CD14-positive monocyte (primary cell): ENCODE data around the gene SPRED2. TPM values are rescaled to one million over a fixed set of nuclear protein-coding genes. Genes with fewer than 3 reads are reported as not detected.

ENCODE experiments used
- DNase-seq, 3 donors: peaks; one replicate each; pipeline ENCODE4 v3.0.0-alpha.2; 2011 to 2022
- H2AFZ ChIP-seq: 2 replicates; pipeline ENCODE4 v1.6.0; 2012; ENCODE audit warnings: mild to moderate bottlenecking, low read depth, low read length, inconsistent platforms; ENCODE audit not compliant: insufficient read depth, poor library complexity, severe bottlenecking
- H3K27ac ChIP-seq, 2 donors: 1 replicate in 1 of 2; 2 replicates in 1 of 2; pipeline ENCODE4 v1.5.1; 2012 to 2013; ENCODE audit warnings: low read length in 2 of 2, control low read depth in 1 of 2, inconsistent platforms in 1 of 2, low read depth in 1 of 2, mild to moderate bottlenecking in 1 of 2
- H3K27me3 ChIP-seq, 2 donors: one replicate each; pipeline versions ENCODE4 v1.6.0 to v1.6.1; 2011 to 2013; ENCODE audit warnings: low read length in 2 of 2; ENCODE audit not compliant: control insufficient read depth in 2 of 2, insufficient read depth in 2 of 2
- H3K36me3 ChIP-seq, 2 donors: replicated peaks in 1 of 2; 1 replicate in 1 of 2; 2 replicates in 1 of 2; pipeline versions ENCODE4 v1.5.1 to v1.6.1; 2012 to 2013; ENCODE audit warnings: low read length in 2 of 2, control low read depth in 1 of 2, inconsistent platforms in 1 of 2, mild to moderate bottlenecking in 1 of 2; ENCODE audit not compliant: insufficient read depth in 2 of 2, control insufficient read depth in 1 of 2
- H3K4me1 ChIP-seq, 2 donors: 1 replicate in 1 of 2; 2 replicates in 1 of 2; pipeline versions ENCODE4 v1.5.1 to v1.6.1; 2012 to 2013; ENCODE audit warnings: low read length in 2 of 2, control low read depth in 1 of 2, inconsistent platforms in 1 of 2, mild to moderate bottlenecking in 1 of 2, moderate library complexity in 1 of 2; ENCODE audit not compliant: insufficient read depth in 2 of 2, control insufficient read depth in 1 of 2
- H3K4me2 ChIP-seq: replicated peaks from 2 replicates; pipeline ENCODE3; 2012; ENCODE audit warnings: low read length, moderate library complexity, mild to moderate bottlenecking; ENCODE audit not compliant: poor library complexity, severe bottlenecking; ENCODE audit errors: extremely low read depth
- H3K4me3 ChIP-seq, 3 experiments: fragments of 200-600 bp in 1 of 3; sonication (generic) in 1 of 3; replicated peaks in 1 of 3; 1 replicate in 2 of 3; 2 replicates in 1 of 3; pipeline ENCODE4 v1.5.1; 2011 to 2013; ENCODE audit warnings: low read length in 3 of 3, mild to moderate bottlenecking in 3 of 3, control low read depth in 2 of 3, low read depth in 2 of 3, inconsistent platforms in 1 of 3, moderate library complexity in 1 of 3
- H3K79me2 ChIP-seq: 2 replicates; pipeline ENCODE4 v1.6.0; 2012; ENCODE audit warnings: mild to moderate bottlenecking, control low read depth, inconsistent platforms, low read length, moderate library complexity; ENCODE audit not compliant: insufficient read depth
- H3K9ac ChIP-seq: 2 replicates; pipeline ENCODE4 v1.6.0; 2017; ENCODE audit warnings: low read length, mild to moderate bottlenecking; ENCODE audit not compliant: insufficient read depth, poor library complexity, severe bottlenecking
- H3K9me3 ChIP-seq, 2 donors: replicated peaks in 1 of 2; 1 replicate in 1 of 2; 2 replicates in 1 of 2; pipeline versions ENCODE4 v1.5.1 to v1.6.1; 2012 to 2013; ENCODE audit warnings: low read length in 2 of 2, control low read depth in 1 of 2; ENCODE audit not compliant: control insufficient read depth in 1 of 2, insufficient read depth in 1 of 2
- H4K20me1 ChIP-seq: 2 replicates; pipeline ENCODE4 v1.6.0; 2012; ENCODE audit warnings: mild to moderate bottlenecking, low read length, control low read depth, moderate library complexity; ENCODE audit not compliant: insufficient read depth
- H3K27ac Mint-ChIP-seq, 7 donors: one replicate each; pipeline ENCODE4 v1.8.0; 2020; ENCODE audit warnings: mild to moderate bottlenecking in 7 of 7, mixed read lengths in 7 of 7, moderate library complexity in 6 of 7, inconsistent platforms in 2 of 7
- H3K27me3 Mint-ChIP-seq, 3 donors: one replicate each; pipeline ENCODE4 v1.8.0; 2021 to 2022; ENCODE audit warnings: low read depth in 3 of 3, mild to moderate bottlenecking in 3 of 3, mixed read lengths in 3 of 3, moderate library complexity in 3 of 3, inconsistent platforms in 1 of 3
- H3K36me3 Mint-ChIP-seq, 2 donors: one replicate each; pipeline ENCODE4 v1.8.0; 2020; ENCODE audit warnings: mixed read lengths in 2 of 2, inconsistent platforms in 1 of 2, mild to moderate bottlenecking in 1 of 2
- H3K4me1 Mint-ChIP-seq: one replicate; pipeline ENCODE4 v1.8.0; 2020; ENCODE audit warnings: mild to moderate bottlenecking, mixed read lengths
- H3K4me3 Mint-ChIP-seq, 2 donors: one replicate each; pipeline ENCODE4 v1.8.0; 2020; ENCODE audit warnings: mild to moderate bottlenecking in 2 of 2, mixed read lengths in 2 of 2, moderate library complexity in 1 of 2
- H3K9me3 Mint-ChIP-seq, 7 donors: one replicate each; pipeline ENCODE4 v1.8.0; 2020 to 2022; ENCODE audit warnings: mixed read lengths in 7 of 7, mild to moderate bottlenecking in 6 of 7, moderate library complexity in 6 of 7, inconsistent platforms in 2 of 7
- WGBS: methylation state at CpG from one replicate; pipeline ENCODE4 v1.1.5; 2013; ENCODE audit warnings: missing lambda C conversion rate; ENCODE audit not compliant: insufficient coverage; 5-methylcytosine and 5-hydroxymethylcytosine counted together
- intact Hi-C, 2 donors: fragments of 100-400 bp; cut with micrococcal nuclease; formaldehyde crosslinking; loops; one replicate each; pipeline versions ENCODE4 v1.15.0 to v1.15.1; 2023
- polyA plus RNA-seq, 3 donors: library from polyadenylated mRNA; depleted of rRNA in 1 of 3; unstranded in 2 of 3; stranded (reverse) in 1 of 3; fragments of 300-500 nt in 2 of 3; fragments of >200 nt in 1 of 3; fragmentation: Illumina TruSeq in 2 of 3; gene quantifications; 1 replicate in 2 of 3; 2 replicates in 1 of 3; pipeline ENCODE4 v1.2.3, GENCODE V29; 2012 to 2021
- TF ChIP-seq, protein P1 (sequence below): fragments of 200-600 bp; IDR thresholded peaks from one replicate; pipeline ENCODE4 v1.8.0; 2022; ENCODE audit warnings: antibody characterized with exemption, mild to moderate bottlenecking

The SPRED2 gene
- polyA plus RNA-seq, 3 donors, result 0.20 to 2.0 (median 0.33) TPM

DNA sequence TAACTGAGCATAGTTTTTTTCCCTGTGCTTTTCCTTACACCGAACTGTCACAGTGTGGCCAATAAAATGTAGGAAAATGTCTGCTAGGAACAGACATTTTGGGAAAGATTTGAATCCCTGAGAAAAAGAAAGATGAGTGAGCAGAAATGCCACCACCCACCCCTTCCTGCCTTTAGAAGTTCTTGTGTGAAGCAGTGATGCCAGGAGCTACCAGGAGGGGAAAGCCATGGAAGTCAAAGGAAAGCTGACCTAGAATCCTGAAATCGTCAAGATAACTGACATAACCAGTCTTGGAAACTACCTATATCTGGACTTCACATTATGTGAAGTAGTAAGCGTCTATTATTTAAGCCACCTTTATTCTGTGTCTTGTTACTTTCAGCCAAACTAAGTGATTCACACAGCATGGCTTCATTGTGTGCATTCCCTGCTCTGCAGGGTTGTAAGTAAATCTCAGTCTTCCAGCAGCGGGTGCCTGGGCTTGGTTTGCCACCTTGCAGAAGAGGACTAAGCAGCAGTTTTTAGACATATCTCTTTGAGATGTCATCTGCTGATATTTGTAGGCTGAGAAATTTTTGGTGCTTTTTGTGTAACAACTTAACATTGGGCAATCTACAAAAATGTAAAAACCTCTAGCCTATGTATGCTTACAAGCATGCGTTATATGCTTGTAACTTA is 11.2 kb upstream of the SPRED2 start:
- H3K27ac ChIP-seq, result no peak overlapping the region
- peaks cover 5 to 17% (median 17%) of the 10 kb centered on the region in 3 donors for H3K27me3 Mint-ChIP-seq
- peaks cover 5% of the 10 kb centered on the region in 2 donors for H3K27me3 ChIP-seq
- H3K9ac ChIP-seq, result no peak overlapping the region
- no peaks in the 10 kb centered on the region for H3K36me3 ChIP-seq
- peaks cover 0 to 4% (median 2%) of the 10 kb centered on the region in 7 donors for H3K9me3 Mint-ChIP-seq
- no peaks in the 10 kb centered on the region for H3K9me3 ChIP-seq
- WGBS, result 100% methylated on average over 1 of the region's 5 CpGs
- no peak overlapping the region for H3K27ac Mint-ChIP-seq
- no peaks in the 10 kb centered on the region for H3K4me1 Mint-ChIP-seq
- no peak for DNase-seq
- peaks cover 0 to 2% of the 10 kb centered on the region in 2 donors for H3K36me3 Mint-ChIP-seq
- no peaks in the 10 kb centered on the region for H3K4me1 ChIP-seq
- no peaks in the 10 kb centered on the region for H4K20me1 ChIP-seq
- H3K4me2 ChIP-seq, result no peak overlapping the region
- no peak overlapping the region for H2AFZ ChIP-seq
- H3K4me3 Mint-ChIP-seq, result no peak overlapping the region
- no peak overlapping the region for H3K4me3 ChIP-seq
- H3K79me2 ChIP-seq, result no peaks in the 10 kb centered on the region
- TF ChIP-seq, protein P1, sequence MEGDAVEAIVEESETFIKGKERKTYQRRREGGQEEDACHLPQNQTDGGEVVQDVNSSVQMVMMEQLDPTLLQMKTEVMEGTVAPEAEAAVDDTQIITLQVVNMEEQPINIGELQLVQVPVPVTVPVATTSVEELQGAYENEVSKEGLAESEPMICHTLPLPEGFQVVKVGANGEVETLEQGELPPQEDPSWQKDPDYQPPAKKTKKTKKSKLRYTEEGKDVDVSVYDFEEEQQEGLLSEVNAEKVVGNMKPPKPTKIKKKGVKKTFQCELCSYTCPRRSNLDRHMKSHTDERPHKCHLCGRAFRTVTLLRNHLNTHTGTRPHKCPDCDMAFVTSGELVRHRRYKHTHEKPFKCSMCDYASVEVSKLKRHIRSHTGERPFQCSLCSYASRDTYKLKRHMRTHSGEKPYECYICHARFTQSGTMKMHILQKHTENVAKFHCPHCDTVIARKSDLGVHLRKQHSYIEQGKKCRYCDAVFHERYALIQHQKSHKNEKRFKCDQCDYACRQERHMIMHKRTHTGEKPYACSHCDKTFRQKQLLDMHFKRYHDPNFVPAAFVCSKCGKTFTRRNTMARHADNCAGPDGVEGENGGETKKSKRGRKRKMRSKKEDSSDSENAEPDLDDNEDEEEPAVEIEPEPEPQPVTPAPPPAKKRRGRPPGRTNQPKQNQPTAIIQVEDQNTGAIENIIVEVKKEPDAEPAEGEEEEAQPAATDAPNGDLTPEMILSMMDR, result no peak
- intact Hi-C loops, result no loop called here

DNA sequence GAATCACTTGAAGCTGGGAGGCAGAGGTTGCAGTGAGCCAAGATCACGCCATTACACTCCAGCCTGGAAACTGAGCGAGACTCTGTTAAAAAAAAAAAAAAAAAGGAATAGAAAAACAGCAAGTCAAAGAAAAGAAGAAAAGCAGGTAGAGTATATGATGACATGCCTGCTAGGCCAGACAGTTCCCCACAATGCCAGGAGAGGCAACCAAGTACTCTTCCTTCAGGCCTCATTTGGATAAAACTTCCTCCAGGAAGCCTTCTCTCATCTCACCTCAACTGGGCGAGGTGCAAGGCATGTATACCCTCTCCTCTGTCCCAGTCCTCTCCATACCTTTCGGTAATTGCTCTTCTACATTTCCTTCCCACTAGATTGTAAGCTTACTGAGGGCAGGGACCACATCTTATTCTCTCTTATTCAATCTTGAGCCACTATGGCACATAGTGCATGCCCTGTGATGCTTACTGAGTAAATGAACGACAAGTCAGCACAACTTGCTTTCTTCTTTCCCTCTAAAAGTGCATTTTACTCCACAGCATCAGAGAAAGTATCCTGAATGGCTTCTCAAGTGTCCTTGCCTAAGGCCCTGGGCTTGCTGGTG is 10.1 kb upstream of the SPRED2 start:
- Mint-ChIP-seq H3K27me3 (peaks cover 10 to 25% (median 21%) of the 10 kb centered on the region in 3 donors), H3K36me3 (peaks cover 0 to 5% of the 10 kb centered on the region in 2 donors), H3K4me3 (no peak overlapping the region), H3K27ac (peak overlapping the region in 1 of 7 donors; percentile 60), H3K4me1 (no peaks in the 10 kb centered on the region), H3K9me3 (peaks cover 0 to 4% (median 0%) of the 10 kb centered on the region in 7 donors)
- H4K20me1 ChIP-seq, result no peaks in the 10 kb centered on the region
- DNase-seq, result no peak
- no peak overlapping the region for H3K9ac ChIP-seq
- H3K4me1 ChIP-seq, result no peaks in the 10 kb centered on the region
- H3K27me3 ChIP-seq, result peaks cover 8 to 16% of the 10 kb centered on the region in 2 donors
- TF ChIP-seq, protein P1, result no peak
- WGBS, result 91% methylated on average over 3 of the region's 5 CpGs
- H3K4me3 ChIP-seq, result no peak overlapping the region
- no peak overlapping the region for H3K4me2 ChIP-seq
- no peak overlapping the region for H3K27ac ChIP-seq
- H3K79me2 ChIP-seq, result no peaks in the 10 kb centered on the region
- intact Hi-C loops, result no loop called here
- no peaks in the 10 kb centered on the region for H3K9me3 ChIP-seq
- no peak overlapping the region for H2AFZ ChIP-seq
- H3K36me3 ChIP-seq, result no peaks in the 10 kb centered on the region
